GM12878 (cell line): ENCODE measurements around the gene TXNDC5. TPM values are rescaled to one million over a fixed set of nuclear protein-coding genes. Genes with fewer than 3 reads are reported as not detected.

Source experiments
- ATAC-seq: fragments of 200-7000 bp; cut with Tn5 transposase; 3 replicates; pipeline ENCODE4 v1.9.1; 2020; ENCODE audit warnings: mild to moderate bottlenecking, moderate library complexity
- BruUV-seq: library from RNA; stranded (reverse); fragments of 400-500 nt; replicated peaks from 2 replicates; lab custom pipeline; 2021; lab: Mats Ljungman, UMichigan
- CTCF ChIA-PET: fragments of 300-600 bp; sonication (Branson Sonifier 250); formaldehyde crosslinking; extraction: SDS; loops from one replicate; lab custom pipeline; 2021; ENCODE audit warnings: inconsistent platforms; lab: Yijun Ruan, JAX
- POLR2A ChIA-PET: fragments of 350-600 bp; formaldehyde crosslinking; extraction: SDS; loops from one replicate; lab custom pipeline; 2021; ENCODE audit warnings: inconsistent platforms; lab: Charles Lee
- RAD21 ChIA-PET: fragments of 300-600 bp; sonication (Branson Sonifier 250); formaldehyde crosslinking; loops from one replicate; lab custom pipeline; 2023; ENCODE audit warnings: antibody characterized with exemption; ENCODE audit not compliant: unreplicated experiment; lab: Charles Lee
- SMC1A ChIA-PET: fragments of 300-600 bp; sonication (Branson Sonifier 250); formaldehyde crosslinking; loops from one replicate; lab custom pipeline; 2023; ENCODE audit not compliant: unreplicated experiment, uncharacterized antibody; lab: Charles Lee
- DNase-seq: peaks from one replicate; pipeline ENCODE4 v3.0.0-alpha.2; 2011; ENCODE audit warnings: low read depth, low spot score
- FAIRE-seq: peaks from 3 replicates; lab custom pipeline; 2011; peaks lifted over from hg19 to GRCh38; lab: Jason Lieb, UNC
- H2AFZ ChIP-seq: 2 replicates; pipeline ENCODE4 v1.6.0; 2011; ENCODE audit warnings: low read depth, low read length, control low read depth; ENCODE audit not compliant: control insufficient read depth
- H3K27ac ChIP-seq: 2 replicates; pipeline ENCODE4 v1.5.1; 2011; ENCODE audit warnings: control low read depth; ENCODE audit not compliant: control insufficient read depth, insufficient read depth
- H3K27me3 ChIP-seq, 2 experiments: replicated peaks in 1 of 2; 2 replicates each; pipeline versions ENCODE4 v1.6.0 to v1.6.1; 2011; ENCODE audit warnings: low read length in 1 of 2; ENCODE audit not compliant: control insufficient read depth in 2 of 2, insufficient read depth in 2 of 2
- H3K36me3 ChIP-seq, 2 experiments: 2 replicates each; pipeline ENCODE4 v1.5.1; 2011; ENCODE audit warnings: low read length in 1 of 2; ENCODE audit not compliant: control insufficient read depth in 2 of 2, insufficient read depth in 2 of 2
- H3K4me1 ChIP-seq: 2 replicates; pipeline ENCODE4 v1.6.1; 2011; ENCODE audit warnings: mild to moderate bottlenecking, low read length, moderate library complexity, mixed read lengths; ENCODE audit not compliant: control insufficient read depth, insufficient read depth
- H3K4me2 ChIP-seq: 2 replicates; pipeline ENCODE4 v1.6.0; 2011; ENCODE audit warnings: control low read depth; ENCODE audit not compliant: control insufficient read depth, insufficient read depth
- H3K4me3 ChIP-seq: fragments of 200-600 bp; sonication (generic); 2 replicates; pipeline ENCODE4 v1.5.1; 2016
- H3K79me2 ChIP-seq: 2 replicates; pipeline ENCODE4 v1.6.0; 2011; ENCODE audit warnings: low read length; ENCODE audit not compliant: control insufficient read depth, insufficient read depth
- H3K9ac ChIP-seq: 2 replicates; pipeline ENCODE4 v1.8.0; 2011; ENCODE audit warnings: low read length, control low read depth, mixed read lengths; ENCODE audit not compliant: control insufficient read depth, insufficient read depth
- H3K9me3 ChIP-seq: replicated peaks from 3 replicates; pipeline ENCODE4 v1.5.1; 2011; ENCODE audit warnings: mild to moderate bottlenecking, low read length; ENCODE audit not compliant: control insufficient read depth, insufficient read depth
- H4K20me1 ChIP-seq: 2 replicates; pipeline ENCODE4 v1.6.0; 2011; ENCODE audit not compliant: control insufficient read depth, insufficient read depth
- CTCF ChIP-seq, 3 experiments: IDR thresholded peaks in 2 of 3; conservative IDR thresholded peaks in 1 of 3; 2 replicates each; pipeline ENCODE4 v1.5.1; 2011; ENCODE audit warnings: low read depth in 3 of 3, low read length in 3 of 3, mild to moderate bottlenecking in 3 of 3, control low read depth in 2 of 3, moderate library complexity in 2 of 3, inconsistent platforms in 1 of 3, mixed read lengths in 1 of 3; ENCODE audit not compliant: control insufficient read depth in 2 of 3, insufficient read depth in 1 of 3; ENCODE audit errors: extremely low read depth in 1 of 3
- EGR1 ChIP-seq, 2 experiments: IDR thresholded peaks; 1 replicate in 1 of 2; 2 replicates in 1 of 2; pipeline ENCODE4 v1.6.1; 2011 to 2012; ENCODE audit warnings: low read depth in 2 of 2, low read length in 2 of 2, borderline replicate concordance in 1 of 2, mild to moderate bottlenecking in 1 of 2, moderate library complexity in 1 of 2
- HCFC1 ChIP-seq: fragments of 150-350 bp; IDR thresholded peaks from 2 replicates; pipeline ENCODE4 v1.6.1; 2014; ENCODE audit warnings: low read length
- JUNB ChIP-seq: IDR thresholded peaks from 2 replicates; pipeline ENCODE4 v1.6.1; 2016; ENCODE audit warnings: antibody characterized with exemption, mild to moderate bottlenecking
- KDM1A ChIP-seq: fragments of 200-600 bp; sonication (generic); IDR thresholded peaks from 2 replicates; pipeline ENCODE4 v1.6.1; 2016; ENCODE audit warnings: borderline replicate concordance
- RAD21 ChIP-seq: IDR thresholded peaks from 2 replicates; pipeline ENCODE4 v1.6.1; 2011; ENCODE audit warnings: mild to moderate bottlenecking, low read depth, low read length, moderate library complexity; ENCODE audit not compliant: insufficient read depth
- SMC3 ChIP-seq: IDR thresholded peaks from 2 replicates; pipeline ENCODE4 v1.6.1; 2011; ENCODE audit warnings: low read length, improper control_type of control experiment, borderline replicate concordance
- SPI1 ChIP-seq: IDR thresholded peaks from 2 replicates; pipeline ENCODE4 v1.6.1; 2011; ENCODE audit warnings: low read depth, mild to moderate bottlenecking, low read length, moderate library complexity, borderline replicate concordance; ENCODE audit not compliant: insufficient read depth
- TAF1 ChIP-seq: IDR thresholded peaks from 2 replicates; pipeline ENCODE4 v1.6.1; 2011; ENCODE audit warnings: mild to moderate bottlenecking, low read depth, low read length, borderline replicate concordance
- WGBS: methylation state at CpG from one replicate; pipeline ENCODE4 v1.1.6; 2016; ENCODE audit warnings: low lambda C conversion rate; ENCODE audit not compliant: insufficient replicate concordance, insufficient coverage; ENCODE audit errors: missing lambda C conversion rate; 5-methylcytosine and 5-hydroxymethylcytosine counted together
- in situ Hi-C: fragments of 300-500 bp; cut with MboI; formaldehyde crosslinking; loops from 9 replicates; pipeline ENCODE4 v1.14.3; 2018; ENCODE audit warnings: mixed read lengths
- intact Hi-C: fragments of 100-400 bp; cut with micrococcal nuclease; formaldehyde crosslinking; loops from one replicate; pipeline ENCODE4 v1.14.2; 2022; ENCODE audit not compliant: unreplicated experiment
- polyA plus RNA-seq, 11 experiments: library from polyadenylated mRNA; depleted of rRNA in 4 of 11; unstranded in 6 of 11; stranded (reverse) in 5 of 11; fragments of >200 nt; fragmentation: Nextera tagmentation in 4 of 11; fragmentation: Illumina TruSeq in 1 of 11; extraction: Ambion mirVana in 4 of 11; extraction: Trizol in 1 of 11; gene quantifications; 1 replicate in 1 of 11; 2 replicates in 10 of 11; pipeline versions ENCODE4 v1.2.1 to v1.2.3, GENCODE V29; 2011 to 2016; ENCODE audit warnings: inconsistent platforms in 2 of 11, missing spikeins in 2 of 11, low read depth in 1 of 11
- total RNA-seq, 4 experiments: library from RNA; depleted of rRNA in 3 of 4; stranded (reverse); fragments of >200 nt in 3 of 4; fragmentation: Illumina TruSeq in 1 of 4; extraction: Trizol in 1 of 4; gene quantifications; 2 replicates each; pipeline versions ENCODE4 v1.2.1 to v1.2.3, GENCODE V29; 2013 to 2021

TXNDC5 gene
- total and polyA plus RNA-seq, 10 of the 15 experiments (the other 5 are each of a cell fraction or from before 2014, with no cell fraction given): 7.2 to 181 (median 132) TPM

GRCh38 chr6:7899101-7899888 lies 11.3 kb downstream of the TXNDC5 start:
- Histone ChIP-seq H3K4me3 (no peak overlapping the region), H3K9me3 (no peaks in the 10 kb centered on the region), H3K79me2 (peaks cover 2% of the 10 kb centered on the region), H3K27ac (no peak overlapping the region), H3K27me3 (no peaks in the 10 kb centered on the region), H4K20me1 (peaks cover 6% of the 10 kb centered on the region), H3K4me1 (peaks cover 21% of the 10 kb centered on the region), H3K4me2 (no peak overlapping the region), H3K36me3 (peaks cover 26 to 65% of the 10 kb centered on the region in 2 experiments), H3K9ac (no peak overlapping the region), H2AFZ (no peak overlapping the region)
- intact Hi-C loops (loop anchor here (1.0 to 5.0 kb wide), 3 partner anchors 93 to 177 kb away; partner anchors contain the start of gene BLOC1S5), in situ Hi-C loops (no loop called here)
- FAIRE-seq (peak; percentile 38), DNase-seq (no peak), ATAC-seq (peak; percentile 77)
- ChIA-PET SMC1A (interaction anchor here (0.6 to 3.3 kb wide), 11 partner anchors 10 to 320 kb away, joined by 3 to 20 read pairs (median 3); no protein-coding TSS in a partner anchor), CTCF (interaction anchor here (0.7 to 2.4 kb wide), 11 partner anchors 10 to 320 kb away, joined by 3 to 16 read pairs (median 6); no protein-coding TSS in a partner anchor), POLR2A (no interaction called here), RAD21 (interaction anchor here (0.9 to 2.0 kb wide), 6 partner anchors 93 to 320 kb away, joined by 3 to 11 read pairs (median 6); no protein-coding TSS in a partner anchor)
- no TSS peak for BruUV-seq
- 70% methylated on average over 5 of the region's 5 CpGs for WGBS
- TF ChIP-seq SMC3: peak; percentile 42; the same call in 1 of the 2 replicates
- TF ChIP-seq KDM1A: no peak
- TF ChIP-seq RAD21: peak; percentile 65
- TF ChIP-seq JUNB: no peak
- TF ChIP-seq CTCF (IDR thresholded peaks at IDR 0.05 in 2 of 3, conservative IDR thresholded peaks at IDR 0.05 in 1 of 3; ENCODE audit: control insufficient read depth in 2 of 3, extremely low read depth in 1 of 3, insufficient read depth in 1 of 3, low read depth in 3 of 3, low read length in 3 of 3): peak; percentile 31 to 50 (median 34); a peak in 4 of 6 replicates
- TF ChIP-seq HCFC1: no peak
- TF ChIP-seq EGR1 (IDR thresholded peaks at IDR 0.05; ENCODE audit: borderline replicate concordance in 1 of 2, low read depth in 2 of 2, low read length in 2 of 2): no peak
- no peak for TF ChIP-seq TAF1
- no peak for TF ChIP-seq SPI1
